Measurements from ENCODE around the gene ATP5PB.

DNA sequence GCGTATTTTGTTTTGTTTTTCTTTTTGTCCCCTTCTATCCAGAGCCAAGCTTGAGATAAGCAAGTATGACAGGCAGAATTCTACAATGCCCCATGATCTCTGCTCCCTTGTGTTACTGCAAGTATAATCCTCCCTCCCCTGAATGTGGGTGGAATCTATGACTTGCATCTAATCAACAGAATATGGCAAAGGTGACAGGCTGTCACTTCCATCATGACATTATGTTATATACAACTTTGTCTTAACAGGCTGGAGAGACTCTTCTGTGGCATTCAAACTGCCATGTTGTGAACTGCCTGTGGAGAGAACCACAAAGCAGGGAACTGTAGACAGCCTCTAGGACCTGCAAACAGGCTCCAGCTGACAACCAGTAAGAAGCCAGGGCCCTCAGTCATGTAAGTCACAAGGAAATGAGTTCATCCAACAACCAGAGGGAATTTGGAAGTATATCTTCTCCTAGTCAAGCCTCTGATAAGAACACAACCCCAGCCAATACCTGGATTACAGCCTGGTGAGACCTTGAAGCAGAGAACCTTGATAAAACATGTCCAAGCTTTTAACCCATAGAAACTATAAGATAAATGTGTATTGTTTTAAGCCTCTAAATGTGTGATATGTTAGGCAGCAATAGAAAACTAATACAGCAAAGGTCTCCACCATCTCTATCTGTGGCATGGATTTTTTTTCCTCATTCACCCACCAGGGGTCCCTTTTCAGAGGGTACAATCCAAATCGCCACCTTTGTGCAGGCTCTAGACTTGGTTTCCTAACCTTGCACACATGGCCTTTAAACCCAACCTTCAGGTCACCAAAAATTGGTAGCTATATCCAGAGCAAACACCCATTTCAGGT is 18.8 kb downstream of the ATP5PB start:
- TF ChIP-seq FOXP2 (optimal IDR thresholded peaks at IDR 0.05; ENCODE audit: control extremely low read depth, extremely low read length, insufficient read depth) (no peak), EZH2 (IDR thresholded peaks at IDR 0.05) (no peak)

Data from SK-N-MC (cell line).